Heart left ventricle (tissue), 13 donors: ENCODE results near the gene FAT2.

Experiments used
- POLR2A ChIP-seq, 2 donors: fragments of 450-650 bp; IDR thresholded peaks; one replicate each; pipeline ENCODE4 v1.6.1; 2017; ENCODE audit warnings: antibody characterized with exemption in 2 of 2, mild to moderate bottlenecking in 2 of 2, moderate library complexity in 2 of 2
- TF ChIP-seq, protein P1 (sequence below), 12 donors: fragments of 200-600 bp; sonication (generic) in 4 of 12; IDR thresholded peaks; one replicate each; pipeline versions ENCODE4 v1.5.0 to v1.8.0; 2018 to 2022; ENCODE audit warnings: antibody characterized with exemption in 12 of 12, mild to moderate bottlenecking in 5 of 12
- donor health status: ischemic (EF 13 %, LVEDD 7.1; RV severe dilation, severe dysfunction).
- donor health status: DM: no; HTN: yes; CAD: no.
- donor health status: DM: no; HTN: no; CAD: no.
- donor health status: ischemic (EF 25% LVEDD 6.9; RV normal size, moderate dysfunction).
- donor health status: ischemic (EF 25% LVEDD 5.7; RV mildly dilated, moderate dysfunction).
- donor health status: ischemic (EF 35%, LVEDD 5.7; RV mildly dilated, moderate dysfunction).
- donor health status: nonischemic (EF 11% LVEDD 7.7; RV severe dilation, severe dysfunction).
- donor health status: DM: yes; HTN: yes; CAD: no.
- donor health status: PGD.
- donor health status: ischemic (EF 29% LVEDD 5.4; RV normal size, mild dysfunction).
- donor health status: nonischemic (EF 23%, LVEDD 6.1; RV moderate dilation, normal function).

DNA sequence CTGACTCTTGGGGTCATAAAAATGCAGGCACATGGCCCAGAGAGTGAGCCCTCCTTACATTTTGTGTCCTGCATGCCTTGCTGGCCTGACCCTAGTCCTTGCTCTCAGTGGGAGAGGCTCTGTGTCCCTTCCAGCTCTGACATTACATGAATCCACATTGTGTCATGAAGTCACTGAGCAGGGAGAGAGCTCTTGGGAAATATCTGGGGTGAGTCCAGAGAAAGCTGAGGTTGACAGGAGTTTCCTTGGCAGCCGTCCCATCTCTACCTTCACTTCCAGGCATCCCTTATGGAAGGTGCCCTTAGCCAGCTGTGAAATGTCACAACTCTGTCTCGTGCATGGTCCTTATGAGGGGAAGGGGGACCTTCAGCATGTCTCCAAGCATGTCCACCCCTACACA is 41.0 kb downstream of the FAT2 start:
- TF ChIP-seq, protein P1, sequence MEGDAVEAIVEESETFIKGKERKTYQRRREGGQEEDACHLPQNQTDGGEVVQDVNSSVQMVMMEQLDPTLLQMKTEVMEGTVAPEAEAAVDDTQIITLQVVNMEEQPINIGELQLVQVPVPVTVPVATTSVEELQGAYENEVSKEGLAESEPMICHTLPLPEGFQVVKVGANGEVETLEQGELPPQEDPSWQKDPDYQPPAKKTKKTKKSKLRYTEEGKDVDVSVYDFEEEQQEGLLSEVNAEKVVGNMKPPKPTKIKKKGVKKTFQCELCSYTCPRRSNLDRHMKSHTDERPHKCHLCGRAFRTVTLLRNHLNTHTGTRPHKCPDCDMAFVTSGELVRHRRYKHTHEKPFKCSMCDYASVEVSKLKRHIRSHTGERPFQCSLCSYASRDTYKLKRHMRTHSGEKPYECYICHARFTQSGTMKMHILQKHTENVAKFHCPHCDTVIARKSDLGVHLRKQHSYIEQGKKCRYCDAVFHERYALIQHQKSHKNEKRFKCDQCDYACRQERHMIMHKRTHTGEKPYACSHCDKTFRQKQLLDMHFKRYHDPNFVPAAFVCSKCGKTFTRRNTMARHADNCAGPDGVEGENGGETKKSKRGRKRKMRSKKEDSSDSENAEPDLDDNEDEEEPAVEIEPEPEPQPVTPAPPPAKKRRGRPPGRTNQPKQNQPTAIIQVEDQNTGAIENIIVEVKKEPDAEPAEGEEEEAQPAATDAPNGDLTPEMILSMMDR (IDR thresholded peaks at IDR 0.05), result no peak
- no peak for TF ChIP-seq POLR2A (IDR thresholded peaks at IDR 0.05)
